T follicular helper cell (primary cell): ENCODE measurements around the gene ZNF727.
"Not testable (repeated sequence)": the region's sequence is repeated elsewhere in the genome, so short reads cannot be mapped to it uniquely, and the experiment has no call there.

Experiments used
- DNase-seq: peaks from one replicate; pipeline ENCODE4 v3.0.0-alpha.2; 2020; ENCODE audit warnings: low read depth
- total RNA-seq, 2 experiments: gene quantifications; one replicate each; lab custom pipeline; 2026; lab: John Stamatoyannopoulos, UW

The ZNF727 gene
- 1.0 to 1.6 reads per million in 2 experiments for total RNA-seq

DNA sequence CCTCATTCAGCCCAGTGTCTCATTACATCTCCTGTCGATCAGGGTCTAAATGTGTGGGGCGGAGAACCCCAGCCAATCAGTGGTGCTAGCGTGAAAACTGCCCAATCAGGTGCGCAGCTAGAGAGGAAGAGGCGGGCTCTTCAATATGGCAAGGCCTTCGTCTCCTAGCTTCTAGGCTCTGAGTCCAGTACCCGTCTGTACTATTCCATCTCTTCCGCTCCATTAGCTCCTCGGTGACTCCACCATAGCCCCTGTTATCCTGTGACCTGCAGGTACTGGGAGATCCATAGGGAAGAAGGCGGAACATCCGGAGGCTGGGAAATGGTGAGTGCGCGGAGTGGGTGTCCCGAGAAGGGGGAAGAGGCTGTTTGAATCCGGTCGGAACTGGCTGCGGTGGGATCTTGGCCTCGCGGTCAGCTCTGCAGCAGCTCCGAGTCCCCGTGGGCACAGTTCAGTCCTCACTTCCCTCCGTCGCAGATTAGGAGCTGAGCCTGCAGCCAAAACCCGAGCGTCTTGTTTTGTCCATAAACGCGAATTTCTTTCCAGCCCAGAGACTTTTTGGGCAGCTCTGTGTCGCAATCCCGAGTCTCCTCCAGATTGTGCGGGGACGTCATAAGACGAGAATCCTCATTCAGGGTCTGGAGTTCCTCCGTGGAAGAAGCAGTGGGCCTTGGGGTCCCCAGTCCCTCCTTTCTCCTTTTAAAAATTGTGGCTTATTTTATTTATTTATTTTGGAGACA, at the start of gene ZNF727:
TSS of gene ZNF727 (plus strand) at position 134 of the 740 bp plus-strand sequence. CDS start at position 322, 188 bp downstream.
- DNase-seq, result no peak

DNA sequence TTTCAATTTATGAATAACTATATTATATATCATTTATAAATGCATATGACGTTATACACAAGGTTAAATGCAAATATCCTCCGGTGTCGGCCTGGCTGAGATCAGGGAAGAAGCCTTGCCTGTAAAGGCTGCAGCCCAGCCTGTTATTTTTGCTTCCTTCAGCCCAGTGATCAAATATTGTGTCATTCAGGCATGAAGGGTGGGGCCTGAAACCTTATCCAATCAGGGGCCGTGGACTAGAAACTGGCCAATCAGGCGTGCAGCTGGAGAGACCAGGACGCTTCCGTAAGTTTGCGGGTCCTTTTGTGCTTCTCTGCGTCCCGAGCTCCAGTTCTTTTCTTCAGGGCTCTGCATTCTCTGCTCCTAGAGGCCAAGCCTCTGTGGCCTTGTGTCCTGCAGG, 46.7 kb upstream of the ZNF727 start, which contains the start of gene ZNF722:
TSS of gene ZNF722 (plus strand) at position 301 of the 400 bp plus-strand sequence. CDS start 113 bp downstream, outside the sequence.
- no peak for DNase-seq

DNA sequence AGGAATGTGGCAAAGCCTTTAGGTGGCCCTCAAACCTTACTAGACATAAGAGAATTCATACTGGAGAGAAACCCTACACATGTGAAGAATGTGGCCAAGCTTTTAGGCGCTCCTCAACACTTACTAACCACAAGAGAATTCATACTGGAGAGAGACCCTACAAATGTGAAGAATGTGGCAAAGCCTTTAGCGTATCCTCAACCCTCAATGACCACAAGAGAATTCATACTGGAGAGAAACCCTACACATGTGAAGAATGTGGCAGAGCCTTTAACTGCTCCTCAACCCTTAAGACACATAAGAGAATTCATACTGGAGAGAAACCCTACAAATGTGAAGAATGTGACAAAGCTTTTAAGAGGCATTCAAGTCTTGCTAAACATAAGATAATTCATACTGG, 29.7 kb upstream of the ZNF727 start:
- not testable (repeated sequence) for DNase-seq

DNA sequence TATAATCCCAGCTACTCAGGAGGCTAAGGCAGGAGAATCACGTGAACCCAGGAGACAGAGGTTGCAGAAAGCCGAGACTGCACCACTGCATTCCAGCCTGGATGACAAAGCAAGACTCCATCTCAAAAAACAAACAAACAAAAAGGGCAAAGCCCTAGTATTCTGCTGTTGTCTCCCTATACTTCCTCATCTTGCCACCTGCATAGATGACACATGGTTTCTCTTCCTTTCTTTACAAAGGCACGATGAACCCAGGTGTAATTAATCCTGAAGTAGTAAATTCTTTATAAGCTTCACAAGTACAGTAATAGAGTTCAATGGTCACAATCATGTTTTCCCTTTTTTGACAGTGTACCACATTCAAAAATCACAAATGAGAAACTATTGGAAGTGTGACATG, 9.8 kb upstream of the ZNF727 start:
- DNase-seq, result no peak

DNA sequence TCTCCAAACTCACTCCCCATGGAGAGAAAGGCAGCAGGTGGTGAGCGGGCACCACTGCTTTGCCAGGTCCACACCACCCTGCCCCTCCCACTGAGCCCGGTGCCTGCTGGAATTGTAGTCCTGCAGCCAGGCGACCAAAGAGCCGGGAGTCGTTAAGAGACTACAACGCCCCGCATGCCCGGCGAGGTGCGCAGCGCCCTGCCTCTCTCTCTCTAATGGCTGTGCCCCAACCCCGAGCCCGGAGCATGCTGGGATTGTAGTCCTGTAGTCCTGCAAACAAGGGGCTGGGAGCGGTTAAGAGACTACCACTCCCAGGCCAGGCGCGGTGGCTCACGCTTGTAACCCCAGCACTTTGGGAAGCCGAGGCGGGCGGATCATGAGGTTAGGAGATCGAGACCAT, 8.1 kb upstream of the ZNF727 start:
- DNase-seq, result no peak

DNA sequence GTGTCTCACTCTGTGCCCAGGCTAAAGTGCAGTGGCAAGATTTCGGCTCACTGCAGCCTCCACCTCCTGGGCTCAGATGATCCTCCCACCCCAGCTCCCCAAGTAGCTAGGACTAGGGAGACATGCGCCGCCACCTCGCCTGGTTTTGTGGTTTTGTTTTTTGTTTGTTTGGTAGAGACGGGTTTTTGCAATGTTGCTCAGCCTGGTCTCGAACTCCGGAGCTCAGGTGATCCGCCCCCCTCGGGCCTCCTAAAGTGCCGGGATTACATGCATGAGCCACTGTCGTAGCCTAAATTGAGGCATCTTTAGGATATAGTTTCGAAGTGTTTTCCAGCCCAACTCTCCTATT, 781 bp downstream of the ZNF727 start:
- DNase-seq, result no peak

DNA sequence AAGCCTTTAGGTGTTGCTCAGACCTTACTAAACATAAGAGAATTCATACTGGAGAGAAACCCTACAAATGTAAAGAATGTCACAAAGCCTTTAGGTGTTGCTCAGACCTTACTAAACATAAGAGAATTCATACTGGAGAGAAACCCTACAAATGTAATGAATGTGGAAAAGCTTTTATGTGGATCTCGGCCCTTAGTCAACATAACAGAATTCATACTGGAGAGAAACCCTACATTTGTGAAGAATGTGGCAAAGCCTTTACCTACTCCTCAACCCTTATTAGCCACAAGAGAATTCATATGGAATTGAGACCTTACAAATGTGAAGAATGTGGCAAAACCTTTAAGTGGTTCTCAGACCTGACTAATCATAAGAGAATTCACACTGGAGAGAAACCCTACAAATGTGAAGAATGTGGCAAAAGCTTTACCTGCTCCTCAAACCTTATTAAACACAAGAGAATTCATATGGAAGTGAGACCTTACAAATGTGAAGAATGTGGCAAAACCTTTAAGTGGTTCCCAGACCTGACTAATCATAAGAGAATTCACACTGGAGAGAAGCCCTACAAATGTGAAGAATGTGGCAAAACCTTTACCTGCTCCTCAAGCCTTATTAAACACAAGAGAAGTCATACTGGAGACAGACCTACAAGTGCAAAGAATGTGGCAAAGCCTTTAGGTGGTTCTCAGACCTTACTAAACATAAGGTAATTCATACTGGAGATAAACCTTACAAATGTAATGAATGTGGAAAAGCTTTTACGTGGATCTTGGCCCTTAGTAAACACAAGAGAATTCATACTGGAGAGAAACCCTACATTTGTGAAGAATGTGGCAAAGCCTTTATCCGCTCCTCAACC, 32.8 kb downstream of the ZNF727 start:
- not testable (repeated sequence) for DNase-seq

DNA sequence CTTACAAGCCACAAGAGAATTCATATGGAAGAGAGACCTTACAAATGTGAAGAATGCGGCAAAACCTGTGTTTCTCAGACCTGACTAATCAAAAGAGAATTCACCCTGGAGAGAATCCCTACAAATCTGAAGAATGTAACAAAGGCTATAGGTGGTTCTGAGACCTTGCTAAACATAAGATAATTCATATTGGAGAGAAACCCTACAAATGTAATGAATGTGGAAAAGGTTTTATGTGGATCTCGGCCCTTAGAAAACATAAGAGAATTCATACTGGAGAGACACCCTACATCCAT, 33.4 kb downstream of the ZNF727 start:
- no peak for DNase-seq

DNA sequence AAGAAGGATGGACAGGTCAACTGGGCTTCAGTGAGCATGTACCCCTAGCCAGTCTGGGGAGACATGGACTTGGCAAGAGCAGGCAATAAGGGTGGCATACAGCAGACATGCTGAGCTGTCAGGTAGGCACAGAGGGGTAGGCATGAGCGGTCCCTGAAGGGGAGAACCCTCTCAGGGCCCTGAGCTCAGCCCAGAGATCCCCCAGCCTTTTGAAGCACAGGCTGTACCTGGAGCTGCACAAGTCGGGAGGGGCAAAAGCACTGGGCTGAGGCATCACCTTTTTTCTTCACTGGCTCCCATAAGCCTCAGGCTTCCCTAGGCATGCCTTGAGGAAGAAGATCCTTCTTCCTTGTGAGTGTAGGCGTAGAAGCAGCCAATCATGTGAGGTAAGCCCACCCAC, 42.3 kb downstream of the ZNF727 start:
- DNase-seq, result no peak

DNA sequence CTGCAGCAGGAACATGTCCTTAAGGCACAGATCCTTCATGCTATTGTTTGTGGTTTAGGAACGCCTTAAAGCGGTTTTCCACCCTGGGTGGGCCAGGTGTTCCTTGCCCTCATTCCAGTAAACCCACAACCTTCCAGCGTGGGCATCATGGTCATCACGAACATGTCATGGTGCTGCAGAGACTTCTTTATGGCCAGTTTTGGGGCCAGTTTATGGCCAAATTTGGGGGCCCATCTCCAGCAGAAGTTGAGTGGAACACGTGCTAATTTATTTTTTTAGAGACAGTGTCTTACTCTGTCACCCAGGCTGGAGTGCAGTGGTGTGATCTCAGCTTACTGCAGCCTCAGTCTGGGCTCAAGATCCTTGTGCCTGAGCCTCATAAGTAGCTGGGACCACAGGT, 43.6 kb downstream of the ZNF727 start:
- not testable (repeated sequence) for DNase-seq
